ENCODE measurements around the gene ARID1B. TPM values are rescaled to one million over a fixed set of nuclear protein-coding genes. Genes with fewer than 3 reads are reported as not detected.

ARID1B gene
- total and polyA plus RNA-seq, 2 of the 13 experiments (the other 11 are each of a cell fraction or from before 2014, with no cell fraction given) = 20.1 to 32.6 TPM

DNA sequence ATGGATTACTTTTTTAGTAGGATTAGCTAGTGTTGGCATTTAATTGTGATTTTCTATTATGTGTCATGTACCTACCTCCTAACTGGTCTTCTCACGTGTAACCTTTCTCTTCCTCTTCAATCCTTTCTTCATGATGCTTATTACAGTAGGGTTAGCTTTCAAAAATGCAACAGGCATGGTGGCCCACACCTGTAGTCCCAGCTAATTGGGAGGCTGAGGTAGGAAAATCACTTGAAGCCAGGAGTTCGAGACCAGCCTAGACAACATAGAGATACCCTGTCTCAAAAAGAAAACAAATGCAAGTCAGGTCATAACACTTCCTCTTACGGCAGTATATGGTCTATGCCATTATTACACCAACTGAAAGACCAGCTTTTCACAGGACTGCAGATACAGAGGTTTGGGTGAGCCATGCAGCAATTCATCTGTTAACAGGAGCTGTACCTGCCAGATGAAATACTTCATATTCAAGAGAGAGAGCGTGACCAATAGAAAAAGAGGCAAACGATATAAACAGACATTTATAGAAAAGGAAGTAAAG lies 351.1 kb downstream of the ARID1B start:
- in situ Hi-C loops (cut with HindIII; ENCODE audit: extremely low pct_ligation_motif_present, low pct_unique_long_range_greater_than_20kb) (no loop called here), intact Hi-C loops (cut with micrococcal nuclease; ENCODE audit: unreplicated experiment) (no loop called here)
- H2AFZ ChIP-seq (ENCODE audit: low read length) = no peak overlapping the region
- 0 out of 2 replicates have a peak, but pooled peaks cover 2% of the 10 kb centered on the region for H4K20me1 ChIP-seq (ENCODE audit: insufficient read depth, low read length)
- ChIA-PET CTCF (ENCODE audit: low intra/inter-chr PET ratio, low total read pairs) (no interaction called here), POLR2A (no interaction called here)
- no peak for DNase-seq (ENCODE audit: low spot score)
- no peak overlapping the region for H3K4me2 ChIP-seq (ENCODE audit: low read depth, low read length)
- TF ChIP-seq ZNF775 (CRISPR knock-in tag; IDR thresholded peaks at IDR 0.05; ENCODE audit: borderline replicate concordance) (no peak), ZBTB8A (CRISPR knock-in tag; IDR thresholded peaks at IDR 0.05; ENCODE audit: borderline replicate concordance, low read depth) (no peak), ISX (CRISPR knock-in tag; conservative IDR thresholded peaks at IDR 0.05) (no peak), MXI1 (IDR thresholded peaks at IDR 0.05; ENCODE audit: borderline replicate concordance, low read depth, low read length) (no peak)
- TF ChIP-seq, protein P1, sequence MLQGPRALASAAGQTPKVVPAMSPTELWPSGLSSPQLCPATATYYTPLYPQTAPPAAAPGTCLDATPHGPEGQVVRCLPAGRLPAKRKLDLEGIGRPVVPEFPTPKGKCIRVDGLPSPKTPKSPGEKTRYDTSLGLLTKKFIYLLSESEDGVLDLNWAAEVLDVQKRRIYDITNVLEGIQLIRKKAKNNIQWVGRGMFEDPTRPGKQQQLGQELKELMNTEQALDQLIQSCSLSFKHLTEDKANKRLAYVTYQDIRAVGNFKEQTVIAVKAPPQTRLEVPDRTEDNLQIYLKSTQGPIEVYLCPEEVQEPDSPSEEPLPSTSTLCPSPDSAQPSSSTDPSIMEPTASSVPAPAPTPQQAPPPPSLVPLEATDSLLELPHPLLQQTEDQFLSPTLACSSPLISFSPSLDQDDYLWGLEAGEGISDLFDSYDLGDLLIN (CRISPR knock-in tag; IDR thresholded peaks at IDR 0.05; ENCODE audit: borderline replicate concordance) = no peak
- TF ChIP-seq, protein P2, sequence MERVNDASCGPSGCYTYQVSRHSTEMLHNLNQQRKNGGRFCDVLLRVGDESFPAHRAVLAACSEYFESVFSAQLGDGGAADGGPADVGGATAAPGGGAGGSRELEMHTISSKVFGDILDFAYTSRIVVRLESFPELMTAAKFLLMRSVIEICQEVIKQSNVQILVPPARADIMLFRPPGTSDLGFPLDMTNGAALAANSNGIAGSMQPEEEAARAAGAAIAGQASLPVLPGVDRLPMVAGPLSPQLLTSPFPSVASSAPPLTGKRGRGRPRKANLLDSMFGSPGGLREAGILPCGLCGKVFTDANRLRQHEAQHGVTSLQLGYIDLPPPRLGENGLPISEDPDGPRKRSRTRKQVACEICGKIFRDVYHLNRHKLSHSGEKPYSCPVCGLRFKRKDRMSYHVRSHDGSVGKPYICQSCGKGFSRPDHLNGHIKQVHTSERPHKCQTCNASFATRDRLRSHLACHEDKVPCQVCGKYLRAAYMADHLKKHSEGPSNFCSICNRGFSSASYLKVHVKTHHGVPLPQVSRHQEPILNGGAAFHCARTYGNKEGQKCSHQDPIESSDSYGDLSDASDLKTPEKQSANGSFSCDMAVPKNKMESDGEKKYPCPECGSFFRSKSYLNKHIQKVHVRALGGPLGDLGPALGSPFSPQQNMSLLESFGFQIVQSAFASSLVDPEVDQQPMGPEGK (CRISPR knock-in tag; IDR thresholded peaks at IDR 0.05) = no peak
- no peaks in the 10 kb centered on the region for H3K27me3 ChIP-seq (ENCODE audit: control insufficient read depth in 1 of 2, insufficient read depth in 2 of 2, low read length in 2 of 2)
- no peak overlapping the region for H3K27ac ChIP-seq (ENCODE audit: extremely low read length, insufficient read depth, low read length)
- WGBS (ENCODE audit: low lambda C conversion rate) = 97% methylated on average over 5 of the region's 5 CpGs
- peaks cover 13 to 29% of the 10 kb centered on the region in 2 experiments for H3K36me3 ChIP-seq (replicated peaks in 1 of 2; ENCODE audit: control insufficient read depth in 1 of 2, insufficient read depth in 2 of 2, low read length in 2 of 2)
- no peak for ATAC-seq
- no peak for FAIRE-seq
- H3K4me3 ChIP-seq (replicated peaks in 1 of 3; ENCODE audit: insufficient read depth in 1 of 3, low read depth in 2 of 3, low read length in 3 of 3) = no peak overlapping the region
- no peak overlapping the region for H3K9ac ChIP-seq (ENCODE audit: insufficient read depth, low read depth, low read length)
- BruUV-seq (replicated peaks) = no TSS peak
- H3K9me3 ChIP-seq (ENCODE audit: low read length) = no peaks in the 10 kb centered on the region
- no peaks in the 10 kb centered on the region for H3K79me2 ChIP-seq (ENCODE audit: insufficient read depth, low read length)
- peaks cover 11% of the 10 kb centered on the region for H3K4me1 ChIP-seq (ENCODE audit: insufficient read depth, low read length)
